ENCODE data around the gene TMSB4X. TPM values are rescaled to one million over a fixed set of nuclear protein-coding genes. Genes with fewer than 3 reads are reported as not detected.

Gene TMSB4X
- 6,448 and 9,042 TPM in 2 replicates for total RNA-seq

GRCh38 chrX:12974796-12975669 lies at the start of gene TMSB4X:
Gene TMSB4X, plus strand, starts transcription at chrX:12975110.

Other genes starting within 250 kb of the TMSB4X start
- 18.6 and 26.9 TPM in 2 replicates for gene PRPS2, start 183.7 kb upstream of the TMSB4X start, total RNA-seq
- gene TLR7, start 108.0 kb upstream of the TMSB4X start, total RNA-seq = not detected in 2 replicates
- not detected in 2 replicates for gene TLR8, start 68.5 kb upstream of the TMSB4X start, total RNA-seq
- 18.0 TPM in 1 of 2 replicates, not detected in the other for gene FAM9C, start 69.5 kb downstream of the TMSB4X start, total RNA-seq